GM12878 (cell line): ENCODE measurements around the gene MLXIP. TPM values are rescaled to one million over a fixed set of nuclear protein-coding genes. Genes with fewer than 3 reads are reported as not detected.

Source experiments
- ATAC-seq: fragments of 200-7000 bp; cut with Tn5 transposase; 3 replicates; pipeline ENCODE4 v1.9.1; 2020; ENCODE audit warnings: mild to moderate bottlenecking, moderate library complexity
- BruUV-seq: library from RNA; stranded (reverse); fragments of 400-500 nt; replicated peaks from 2 replicates; lab custom pipeline; 2021; lab: Mats Ljungman, UMichigan
- CTCF ChIA-PET: fragments of 300-600 bp; sonication (Branson Sonifier 250); formaldehyde crosslinking; extraction: SDS; loops from one replicate; lab custom pipeline; 2021; ENCODE audit warnings: inconsistent platforms; lab: Yijun Ruan, JAX
- POLR2A ChIA-PET: fragments of 350-600 bp; formaldehyde crosslinking; extraction: SDS; loops from one replicate; lab custom pipeline; 2021; ENCODE audit warnings: inconsistent platforms; lab: Charles Lee
- RAD21 ChIA-PET: fragments of 300-600 bp; sonication (Branson Sonifier 250); formaldehyde crosslinking; loops from one replicate; lab custom pipeline; 2023; ENCODE audit warnings: antibody characterized with exemption; ENCODE audit not compliant: unreplicated experiment; lab: Charles Lee
- SMC1A ChIA-PET: fragments of 300-600 bp; sonication (Branson Sonifier 250); formaldehyde crosslinking; loops from one replicate; lab custom pipeline; 2023; ENCODE audit not compliant: unreplicated experiment, uncharacterized antibody; lab: Charles Lee
- DNase-seq: peaks from one replicate; pipeline ENCODE4 v3.0.0-alpha.2; 2011; ENCODE audit warnings: low read depth, low spot score
- FAIRE-seq: peaks from 3 replicates; lab custom pipeline; 2011; peaks lifted over from hg19 to GRCh38; lab: Jason Lieb, UNC
- H2AFZ ChIP-seq: 2 replicates; pipeline ENCODE4 v1.6.0; 2011; ENCODE audit warnings: low read depth, low read length, control low read depth; ENCODE audit not compliant: control insufficient read depth
- H3K27ac ChIP-seq: 2 replicates; pipeline ENCODE4 v1.5.1; 2011; ENCODE audit warnings: control low read depth; ENCODE audit not compliant: control insufficient read depth, insufficient read depth
- H3K27me3 ChIP-seq, 2 experiments: replicated peaks in 1 of 2; 2 replicates each; pipeline versions ENCODE4 v1.6.0 to v1.6.1; 2011; ENCODE audit warnings: low read length in 1 of 2; ENCODE audit not compliant: control insufficient read depth in 2 of 2, insufficient read depth in 2 of 2
- H3K36me3 ChIP-seq, 2 experiments: 2 replicates each; pipeline ENCODE4 v1.5.1; 2011; ENCODE audit warnings: low read length in 1 of 2; ENCODE audit not compliant: control insufficient read depth in 2 of 2, insufficient read depth in 2 of 2
- H3K4me1 ChIP-seq: 2 replicates; pipeline ENCODE4 v1.6.1; 2011; ENCODE audit warnings: mild to moderate bottlenecking, low read length, moderate library complexity, mixed read lengths; ENCODE audit not compliant: control insufficient read depth, insufficient read depth
- H3K4me2 ChIP-seq: 2 replicates; pipeline ENCODE4 v1.6.0; 2011; ENCODE audit warnings: control low read depth; ENCODE audit not compliant: control insufficient read depth, insufficient read depth
- H3K4me3 ChIP-seq: fragments of 200-600 bp; sonication (generic); 2 replicates; pipeline ENCODE4 v1.5.1; 2016
- H3K79me2 ChIP-seq: 2 replicates; pipeline ENCODE4 v1.6.0; 2011; ENCODE audit warnings: low read length; ENCODE audit not compliant: control insufficient read depth, insufficient read depth
- H3K9ac ChIP-seq: 2 replicates; pipeline ENCODE4 v1.8.0; 2011; ENCODE audit warnings: low read length, control low read depth, mixed read lengths; ENCODE audit not compliant: control insufficient read depth, insufficient read depth
- H3K9me3 ChIP-seq: replicated peaks from 3 replicates; pipeline ENCODE4 v1.5.1; 2011; ENCODE audit warnings: mild to moderate bottlenecking, low read length; ENCODE audit not compliant: control insufficient read depth, insufficient read depth
- H4K20me1 ChIP-seq: 2 replicates; pipeline ENCODE4 v1.6.0; 2011; ENCODE audit not compliant: control insufficient read depth, insufficient read depth
- CBX3 ChIP-seq: fragments of 200-600 bp; sonication (generic); IDR thresholded peaks from 2 replicates; pipeline ENCODE4 v1.6.1; 2016; ENCODE audit warnings: low read depth, borderline replicate concordance
- CHD2 ChIP-seq: IDR thresholded peaks from 2 replicates; pipeline ENCODE4 v1.6.1; 2011; ENCODE audit warnings: low read depth, low read length, improper control_type of control experiment, borderline replicate concordance
- JUND ChIP-seq: IDR thresholded peaks from 2 replicates; pipeline ENCODE4 v1.6.1; 2012; ENCODE audit warnings: low read depth, mild to moderate bottlenecking, low read length, improper control_type of control experiment, moderate library complexity
- STAT3 ChIP-seq: IDR thresholded peaks from 2 replicates; pipeline ENCODE4 v1.6.1; 2011; ENCODE audit warnings: low read depth, low read length, improper control_type of control experiment
- ZBED1 ChIP-seq: IDR thresholded peaks from 2 replicates; pipeline ENCODE4 v1.6.1; 2016; ENCODE audit warnings: borderline replicate concordance
- ZNF384 ChIP-seq: IDR thresholded peaks from 2 replicates; pipeline ENCODE4 v1.6.1; 2012; ENCODE audit warnings: low read depth, mild to moderate bottlenecking, low read length, improper control_type of control experiment, borderline replicate concordance
- WGBS: methylation state at CpG from one replicate; pipeline ENCODE4 v1.1.6; 2016; ENCODE audit warnings: low lambda C conversion rate; ENCODE audit not compliant: insufficient replicate concordance, insufficient coverage; ENCODE audit errors: missing lambda C conversion rate; 5-methylcytosine and 5-hydroxymethylcytosine counted together
- in situ Hi-C: fragments of 300-500 bp; cut with MboI; formaldehyde crosslinking; loops from 9 replicates; pipeline ENCODE4 v1.14.3; 2018; ENCODE audit warnings: mixed read lengths
- intact Hi-C: fragments of 100-400 bp; cut with micrococcal nuclease; formaldehyde crosslinking; loops from one replicate; pipeline ENCODE4 v1.14.2; 2022; ENCODE audit not compliant: unreplicated experiment
- polyA plus RNA-seq, 11 experiments: library from polyadenylated mRNA; depleted of rRNA in 4 of 11; unstranded in 6 of 11; stranded (reverse) in 5 of 11; fragments of >200 nt; fragmentation: Nextera tagmentation in 4 of 11; fragmentation: Illumina TruSeq in 1 of 11; extraction: Ambion mirVana in 4 of 11; extraction: Trizol in 1 of 11; gene quantifications; 1 replicate in 1 of 11; 2 replicates in 10 of 11; pipeline versions ENCODE4 v1.2.1 to v1.2.3, GENCODE V29; 2011 to 2016; ENCODE audit warnings: inconsistent platforms in 2 of 11, missing spikeins in 2 of 11, low read depth in 1 of 11
- total RNA-seq, 4 experiments: library from RNA; depleted of rRNA in 3 of 4; stranded (reverse); fragments of >200 nt in 3 of 4; fragmentation: Illumina TruSeq in 1 of 4; extraction: Trizol in 1 of 4; gene quantifications; 2 replicates each; pipeline versions ENCODE4 v1.2.1 to v1.2.3, GENCODE V29; 2013 to 2021
- TF ChIP-seq, protein P1 (sequence below): IDR thresholded peaks from 2 replicates; pipeline ENCODE4 v1.6.1; 2011; ENCODE audit warnings: low read depth, mild to moderate bottlenecking, low read length, moderate library complexity, borderline replicate concordance; ENCODE audit errors: extremely low read depth

Gene MLXIP
- total and polyA plus RNA-seq, 10 of the 15 experiments (the other 5 are each of a cell fraction or from before 2014, with no cell fraction given) = 1.1 to 23.7 (median 7.0) TPM

DNA sequence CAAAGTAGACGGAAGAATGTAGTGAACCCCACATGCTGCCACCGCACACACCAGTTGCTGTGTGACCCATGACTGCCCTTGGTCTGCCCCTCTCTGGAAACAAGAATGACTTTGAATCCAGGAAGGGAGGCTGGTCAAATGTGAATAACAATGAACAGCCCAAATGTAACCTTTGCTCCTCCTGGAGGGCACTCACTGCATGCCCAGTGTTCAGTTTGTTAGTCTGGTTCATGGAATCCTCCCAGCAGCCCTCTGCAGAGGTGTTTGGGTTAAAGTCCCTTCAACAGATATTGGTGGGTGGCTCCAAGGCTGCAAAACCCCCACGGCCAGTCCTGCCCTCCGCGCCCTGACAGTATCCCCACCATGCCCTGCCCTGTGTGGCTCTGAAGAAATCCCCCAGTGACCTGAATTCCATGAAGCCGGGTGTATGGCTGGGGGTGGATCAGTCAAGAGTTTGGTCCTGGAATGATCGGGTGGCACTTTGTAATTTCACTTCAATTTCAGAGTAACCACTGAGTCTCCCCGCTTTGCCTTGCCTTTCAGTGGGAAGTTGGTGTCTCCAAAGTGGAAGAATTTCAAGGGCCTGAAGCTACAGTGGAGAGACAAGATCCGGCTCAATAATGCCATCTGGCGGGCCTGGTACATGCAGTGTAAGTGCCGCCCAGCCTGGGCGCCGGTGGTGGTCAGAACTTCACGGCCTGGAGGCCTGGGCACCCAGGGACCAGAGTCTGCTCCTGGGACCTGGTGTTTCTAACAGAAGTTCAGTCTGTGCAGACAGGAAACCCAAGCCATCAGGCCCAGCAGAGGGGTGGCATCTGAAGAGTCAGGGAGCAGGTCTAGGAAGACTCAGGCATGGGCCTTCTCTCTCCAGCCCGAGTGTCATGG is 48.4 kb downstream of the MLXIP start:
- ChIA-PET POLR2A (no interaction called here), CTCF (interaction anchor here (0.6 kb wide), 1 partner anchor 63 kb away, joined by 3 read pairs; no protein-coding TSS in a partner anchor), RAD21 (no interaction called here)
- Histone ChIP-seq H3K27ac (no peak overlapping the region), H3K27me3 (no peaks in the 10 kb centered on the region), H3K36me3 (peaks cover 0 to 9% of the 10 kb centered on the region in 2 experiments; a peak in 3 of 4 replicates), H3K4me1 (no peaks in the 10 kb centered on the region; the same call in 1 of the 2 replicates), H3K9me3 (no peaks in the 10 kb centered on the region), H3K9ac (no peak overlapping the region), H2AFZ (no peak overlapping the region)
- FAIRE-seq (no peak), DNase-seq (no peak), ATAC-seq (no peak)
- WGBS = 80% methylated on average over 15 of the region's 15 CpGs
- in situ Hi-C loops = no loop called here
- TF ChIP-seq JUND (no peak), STAT3 (no peak), ZNF384 (no peak), CBX3 (no peak), CHD2 (no peak), ZBED1 (no peak)
- TF ChIP-seq, protein P1, sequence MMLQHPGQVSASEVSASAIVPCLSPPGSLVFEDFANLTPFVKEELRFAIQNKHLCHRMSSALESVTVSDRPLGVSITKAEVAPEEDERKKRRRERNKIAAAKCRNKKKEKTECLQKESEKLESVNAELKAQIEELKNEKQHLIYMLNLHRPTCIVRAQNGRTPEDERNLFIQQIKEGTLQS = no peak
- TF ChIP-seq, all 136 proteins: peak for 0
- SMC1A ChIA-PET = no interaction called here
- Histone ChIP-seq H3K4me3 (no peak overlapping the region), H3K4me2 (no peak overlapping the region), H3K79me2 (no peaks in the 10 kb centered on the region), H4K20me1 (no peaks in the 10 kb centered on the region)
- no TSS peak for BruUV-seq
- intact Hi-C loops = no loop called here
